Chondrocyte (in vitro differentiated cells): ENCODE results near the gene MAP1B. TPM values are rescaled to one million over a fixed set of nuclear protein-coding genes. Genes with fewer than 3 reads are reported as not detected.

Experiments
- DNase-seq: peaks from one replicate; pipeline ENCODE4 v3.0.0; 2021; ENCODE audit warnings: mixed read lengths, low spot score
- H3K27ac Mint-ChIP-seq: one replicate; pipeline ENCODE4 v1.8.0; 2021; ENCODE audit warnings: mild to moderate bottlenecking, moderate library complexity, mixed read lengths; ENCODE audit not compliant: unreplicated experiment
- H3K27me3 Mint-ChIP-seq: 2 replicates; pipeline ENCODE4 v1.8.0; 2021; ENCODE audit warnings: low read depth, mixed read lengths
- H3K36me3 Mint-ChIP-seq: 2 replicates; pipeline ENCODE4 v1.8.0; 2021; ENCODE audit warnings: low read depth, mixed read lengths
- H3K4me1 Mint-ChIP-seq: 2 replicates; pipeline ENCODE4 v1.8.0; 2021; ENCODE audit warnings: low read depth, mild to moderate bottlenecking, mixed read lengths
- H3K4me3 Mint-ChIP-seq: one replicate; pipeline ENCODE4 v1.8.0; 2021; ENCODE audit warnings: mild to moderate bottlenecking, moderate library complexity, mixed read lengths; ENCODE audit not compliant: unreplicated experiment
- H3K9me3 Mint-ChIP-seq: 2 replicates; pipeline ENCODE4 v1.8.0; 2021; ENCODE audit warnings: low read depth, mixed read lengths
- total RNA-seq: library from RNA; stranded (reverse); gene quantifications from 3 replicates; pipeline ENCODE4 v1.2.1, GENCODE V29; 2021
- TF ChIP-seq, protein P1 (sequence below): fragments of 200-600 bp; sonication (generic); IDR thresholded peaks from 2 replicates; pipeline ENCODE4 v1.5.0; 2021; ENCODE audit warnings: antibody characterized with exemption, mild to moderate bottlenecking, moderate library complexity

Gene MAP1B
- total RNA-seq, 1 donor from 2014 or later: 411 TPM

DNA sequence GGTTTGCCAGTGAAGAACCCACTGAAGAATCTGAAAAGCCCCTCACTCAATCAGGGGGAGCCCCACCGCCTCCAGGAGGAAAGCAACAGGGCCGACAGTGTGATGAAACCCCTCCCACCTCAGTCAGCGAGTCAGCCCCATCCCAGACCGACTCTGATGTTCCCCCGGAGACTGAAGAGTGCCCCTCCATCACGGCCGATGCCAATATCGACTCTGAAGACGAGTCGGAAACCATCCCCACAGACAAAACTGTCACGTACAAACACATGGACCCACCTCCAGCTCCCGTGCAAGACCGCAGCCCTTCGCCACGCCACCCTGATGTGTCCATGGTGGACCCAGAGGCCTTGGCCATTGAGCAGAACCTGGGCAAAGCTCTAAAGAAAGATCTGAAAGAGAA, 92.4 kb downstream of the MAP1B start:
- Mint-ChIP-seq H3K36me3 (peaks cover 89% of the 10 kb centered on the region), H3K9me3 (no peaks in the 10 kb centered on the region), H3K4me1 (peaks cover 39% of the 10 kb centered on the region), H3K27me3 (no peaks in the 10 kb centered on the region), H3K4me3 (no peak overlapping the region), H3K27ac (peak overlapping the region; percentile 69)
- DNase-seq: no peak
- TF ChIP-seq, protein P1, sequence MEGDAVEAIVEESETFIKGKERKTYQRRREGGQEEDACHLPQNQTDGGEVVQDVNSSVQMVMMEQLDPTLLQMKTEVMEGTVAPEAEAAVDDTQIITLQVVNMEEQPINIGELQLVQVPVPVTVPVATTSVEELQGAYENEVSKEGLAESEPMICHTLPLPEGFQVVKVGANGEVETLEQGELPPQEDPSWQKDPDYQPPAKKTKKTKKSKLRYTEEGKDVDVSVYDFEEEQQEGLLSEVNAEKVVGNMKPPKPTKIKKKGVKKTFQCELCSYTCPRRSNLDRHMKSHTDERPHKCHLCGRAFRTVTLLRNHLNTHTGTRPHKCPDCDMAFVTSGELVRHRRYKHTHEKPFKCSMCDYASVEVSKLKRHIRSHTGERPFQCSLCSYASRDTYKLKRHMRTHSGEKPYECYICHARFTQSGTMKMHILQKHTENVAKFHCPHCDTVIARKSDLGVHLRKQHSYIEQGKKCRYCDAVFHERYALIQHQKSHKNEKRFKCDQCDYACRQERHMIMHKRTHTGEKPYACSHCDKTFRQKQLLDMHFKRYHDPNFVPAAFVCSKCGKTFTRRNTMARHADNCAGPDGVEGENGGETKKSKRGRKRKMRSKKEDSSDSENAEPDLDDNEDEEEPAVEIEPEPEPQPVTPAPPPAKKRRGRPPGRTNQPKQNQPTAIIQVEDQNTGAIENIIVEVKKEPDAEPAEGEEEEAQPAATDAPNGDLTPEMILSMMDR: no peak

DNA sequence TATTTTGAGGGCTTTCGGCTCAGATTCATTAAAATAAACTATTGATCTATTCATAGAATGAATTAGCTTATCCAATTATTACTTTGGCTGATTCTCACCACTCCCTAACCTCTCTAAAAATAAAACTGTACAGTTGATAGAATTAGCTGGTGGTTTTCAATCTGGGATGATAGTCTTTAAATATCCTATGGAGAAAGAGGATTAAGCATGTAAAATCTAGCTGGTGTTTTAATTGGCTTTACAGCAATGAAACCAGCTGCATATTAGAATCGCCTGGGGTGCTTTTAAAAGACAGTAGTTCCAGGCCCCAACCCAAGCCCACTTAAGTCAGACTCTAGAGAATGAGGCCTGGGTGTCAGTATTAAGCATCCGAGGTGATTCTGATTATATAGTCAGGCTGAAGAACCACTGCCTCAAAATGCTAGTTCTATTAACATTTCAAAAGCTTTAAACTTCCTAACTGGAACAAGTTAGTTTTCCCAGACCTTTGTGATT, 95.1 kb downstream of the MAP1B start:
- Mint-ChIP-seq H3K27me3 (no peaks in the 10 kb centered on the region), H3K4me3 (no peak overlapping the region), H3K4me1 (peaks cover 60% of the 10 kb centered on the region), H3K27ac (peak overlapping the region; percentile 34), H3K9me3 (no peaks in the 10 kb centered on the region), H3K36me3 (peaks cover 82% of the 10 kb centered on the region)
- no peak for DNase-seq
- TF ChIP-seq, protein P1: no peak

DNA sequence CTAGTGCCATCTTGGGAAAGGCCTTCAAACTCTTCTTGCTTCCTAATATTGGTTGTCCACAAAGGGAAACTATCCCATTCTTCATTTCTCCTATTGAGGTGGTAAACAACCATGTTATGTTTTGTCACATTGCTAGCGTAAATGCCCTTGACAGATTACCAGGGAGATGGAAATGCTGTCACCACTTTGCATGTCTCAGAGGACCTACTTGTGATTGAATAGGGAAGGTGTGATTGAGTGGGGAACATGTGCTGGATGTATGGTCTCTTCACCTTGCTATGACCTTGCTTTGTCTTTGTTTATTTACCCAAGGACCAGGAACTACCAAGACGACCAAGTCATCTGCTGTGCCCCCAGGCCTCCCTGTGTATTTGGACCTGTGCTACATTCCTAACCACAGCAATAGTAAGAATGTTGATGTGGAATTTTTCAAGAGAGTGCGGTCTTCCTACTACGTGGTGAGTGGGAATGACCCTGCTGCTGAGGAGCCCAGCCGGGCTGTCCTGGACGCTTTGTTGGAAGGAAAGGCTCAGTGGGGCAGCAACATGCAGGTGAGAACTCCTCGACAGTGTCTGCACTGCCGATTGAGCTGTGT, 96.1 kb downstream of the MAP1B start:
- Mint-ChIP-seq H3K9me3 (no peaks in the 10 kb centered on the region), H3K27ac (peak overlapping the region; percentile 76), H3K4me1 (peaks cover 67% of the 10 kb centered on the region), H3K4me3 (no peak overlapping the region), H3K27me3 (no peaks in the 10 kb centered on the region), H3K36me3 (peaks cover 78% of the 10 kb centered on the region)
- TF ChIP-seq, protein P1: no peak
- DNase-seq: no peak

DNA sequence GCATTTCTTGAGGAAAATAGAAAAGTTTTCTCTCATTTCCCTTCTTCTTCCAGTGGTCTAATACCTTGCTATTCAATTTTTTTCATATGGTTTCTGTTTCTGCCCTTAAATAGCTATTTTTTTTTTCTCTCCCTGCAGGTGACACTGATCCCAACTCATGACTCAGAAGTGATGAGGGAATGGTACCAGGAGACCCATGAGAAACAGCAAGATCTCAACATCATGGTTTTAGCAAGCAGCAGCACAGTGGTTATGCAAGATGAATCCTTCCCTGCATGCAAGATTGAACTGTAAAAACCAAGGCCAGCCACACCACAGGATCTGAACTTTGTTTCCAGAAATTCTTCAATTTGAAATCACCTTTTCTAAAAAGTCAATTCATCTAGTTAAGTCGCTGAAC, 97.7 kb downstream of the MAP1B start:
- Mint-ChIP-seq H3K9me3 (no peaks in the 10 kb centered on the region), H3K27ac (peak overlapping the region; percentile 83), H3K4me3 (no peak overlapping the region), H3K4me1 (peaks cover 78% of the 10 kb centered on the region), H3K27me3 (no peaks in the 10 kb centered on the region), H3K36me3 (peaks cover 73% of the 10 kb centered on the region)
- TF ChIP-seq, protein P1: no peak
- no peak for DNase-seq

DNA sequence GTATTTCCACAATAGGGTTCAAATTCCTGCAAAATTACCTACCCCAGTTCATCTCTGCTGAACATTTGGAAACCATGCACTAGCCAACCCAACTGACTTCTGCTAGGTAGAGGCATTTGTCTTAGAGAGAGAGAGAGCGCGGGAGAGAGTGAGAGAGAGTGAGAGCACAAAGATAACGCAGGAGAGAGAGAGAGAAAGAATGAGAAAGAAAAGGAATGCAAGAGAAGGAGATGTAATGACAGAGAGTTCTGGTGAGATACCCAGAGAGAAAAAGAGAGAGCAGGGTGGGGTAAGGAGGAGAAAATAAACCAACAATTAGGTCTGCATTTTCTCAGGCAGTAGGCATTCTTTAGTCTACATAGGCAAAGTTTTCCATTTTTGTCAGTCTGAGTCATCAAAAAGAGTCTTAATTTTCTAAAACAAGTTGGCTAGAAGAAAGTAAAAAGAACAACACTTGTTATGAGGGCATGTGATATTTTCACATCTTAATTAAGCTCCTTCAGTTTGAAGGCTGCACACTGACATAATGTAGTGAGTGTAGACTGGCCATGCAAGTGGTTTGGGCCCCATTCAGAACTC, 98.2 kb downstream of the MAP1B start:
- Mint-ChIP-seq H3K9me3 (no peaks in the 10 kb centered on the region), H3K4me1 (peaks cover 84% of the 10 kb centered on the region), H3K27ac (peak overlapping the region; percentile 83), H3K4me3 (peak overlapping the region; percentile 1), H3K36me3 (peaks cover 68% of the 10 kb centered on the region), H3K27me3 (no peaks in the 10 kb centered on the region)
- DNase-seq: no peak
- TF ChIP-seq, protein P1: no peak
